SK-N-SH (cell line): ENCODE results near the gene SEH1L. TPM values are rescaled to one million over a fixed set of nuclear protein-coding genes. Genes with fewer than 3 reads are reported as not detected.

ENCODE experiments used
- CTCF ChIA-PET: fragments of 300-600, 350-600 bp; formaldehyde crosslinking; extraction: SDS; loops from one replicate; lab custom pipeline; 2021; lab: Yijun Ruan, JAX
- POLR2A ChIA-PET: fragments of 350-600 bp; sonication (Branson Sonifier 250); formaldehyde crosslinking; extraction: SDS; loops from one replicate; lab custom pipeline; 2020; ENCODE audit warnings: antibody characterized with exemption, inconsistent platforms; lab: Yijun Ruan, JAX
- DNase-seq: peaks from one replicate; pipeline ENCODE4 v3.0.0; 2012
- H2AFZ ChIP-seq: fragments of 200-600 bp; sonication (generic); 2 replicates; pipeline ENCODE4 v1.8.1; 2016; ENCODE audit warnings: antibody characterized with exemption, mild to moderate bottlenecking, low read depth
- H3F3A ChIP-seq: fragments of 200-600 bp; sonication (generic); replicated peaks from 2 replicates; pipeline ENCODE3; 2016; ENCODE audit warnings: antibody characterized with exemption, mild to moderate bottlenecking; ENCODE audit not compliant: insufficient read depth
- H3K27ac ChIP-seq, 2 experiments: fragments of 200-500 bp in 1 of 2; fragments of 200-600 bp in 1 of 2; sonication (Bioruptor generic) in 1 of 2; sonication (generic), shearing (Covaris generic) in 1 of 2; 2 replicates each; pipeline versions ENCODE4 v1.5.1 to v1.6.1; 2014 to 2016; ENCODE audit warnings: low read depth in 2 of 2, inconsistent platforms in 1 of 2, low read length in 1 of 2, mild to moderate bottlenecking in 1 of 2, mixed read lengths in 1 of 2
- H3K27me3 ChIP-seq: fragments of 200-600 bp; sonication (generic), shearing (Covaris generic); 2 replicates; pipeline ENCODE4 v1.6.1; 2016; ENCODE audit warnings: mixed run types; ENCODE audit not compliant: insufficient read depth
- H3K36me3 ChIP-seq, 2 experiments: fragments of 200-500 bp in 1 of 2; fragments of 200-600 bp in 1 of 2; sonication (Bioruptor generic) in 1 of 2; sonication (generic) in 1 of 2; replicated peaks in 1 of 2; 2 replicates each; pipeline versions ENCODE3 to v1.5.1; 2014 to 2016; ENCODE audit warnings: low read length in 1 of 2, mild to moderate bottlenecking in 1 of 2; ENCODE audit not compliant: insufficient read depth in 2 of 2, control insufficient read depth in 1 of 2
- H3K4me1 ChIP-seq, 2 experiments: fragments of 200-500 bp in 1 of 2; fragments of 200-600 bp in 1 of 2; sonication (Bioruptor generic) in 1 of 2; sonication (generic), shearing (Covaris generic) in 1 of 2; 2 replicates each; pipeline versions ENCODE4 v1.5.1 to v1.6.1; 2014 to 2016; ENCODE audit warnings: low read depth in 1 of 2, low read length in 1 of 2, mixed run types in 1 of 2; ENCODE audit not compliant: insufficient read depth in 2 of 2, control insufficient read depth in 1 of 2
- H3K4me2 ChIP-seq: fragments of 200-600 bp; sonication (generic), shearing (Covaris generic); 2 replicates; pipeline ENCODE4 v1.6.1; 2017; ENCODE audit warnings: mixed run types
- H3K4me3 ChIP-seq, 2 experiments: fragments of 200-500 bp in 1 of 2; fragments of 200-600 bp in 1 of 2; sonication (Bioruptor generic) in 1 of 2; sonication (generic), shearing (Covaris generic) in 1 of 2; 2 replicates each; pipeline versions ENCODE4 v1.5.1 to v1.8.1; 2014 to 2016; ENCODE audit warnings: low read depth in 2 of 2, inconsistent platforms in 1 of 2, low read length in 1 of 2, mild to moderate bottlenecking in 1 of 2, mixed read lengths in 1 of 2, moderate library complexity in 1 of 2
- H3K79me2 ChIP-seq: fragments of 200-600 bp; sonication (generic); 2 replicates; pipeline ENCODE4 v1.8.1; 2017; ENCODE audit warnings: mild to moderate bottlenecking; ENCODE audit not compliant: insufficient read depth
- H3K9ac ChIP-seq: fragments of 200-600 bp; sonication (generic); 2 replicates; pipeline ENCODE4 v1.6.1; 2017; ENCODE audit warnings: mixed run types
- H3K9me2 ChIP-seq: fragments of 200-600 bp; sonication (generic); 2 replicates; pipeline ENCODE4 v1.6.1; 2017; ENCODE audit warnings: mixed run types
- H3K9me3 ChIP-seq: fragments of 200-600 bp; sonication (generic); 2 replicates; pipeline ENCODE4 v1.6.1; 2017; ENCODE audit warnings: mixed run types, mild to moderate bottlenecking, moderate library complexity
- H4K20me1 ChIP-seq: fragments of 200-600 bp; sonication (generic); 2 replicates; pipeline ENCODE4 v1.6.1; 2017; ENCODE audit warnings: mild to moderate bottlenecking, mixed run types; ENCODE audit not compliant: insufficient read depth
- CHD2 ChIP-seq: fragments of 150-350 bp; IDR thresholded peaks from 2 replicates; pipeline ENCODE4 v1.6.1; 2018; ENCODE audit warnings: low read length; ENCODE audit not compliant: partially characterized antibody
- CTCF ChIP-seq: fragments of 200-600 bp; sonication (generic); IDR thresholded peaks from 2 replicates; pipeline ENCODE4 v1.6.1; 2017; ENCODE audit warnings: antibody characterized with exemption, mild to moderate bottlenecking, moderate library complexity
- ELF1 ChIP-seq: IDR thresholded peaks from 2 replicates; pipeline ENCODE4 v1.4.0; 2012
- EZH2phosphoT487 ChIP-seq: fragments of 200-600 bp; sonication (generic); IDR thresholded peaks from 2 replicates; pipeline ENCODE4 v1.6.1; 2017; ENCODE audit warnings: low read depth, mixed run types, mild to moderate bottlenecking, antibody characterized with exemption, moderate library complexity, borderline replicate concordance
- FOSL2 ChIP-seq: IDR thresholded peaks from 2 replicates; pipeline ENCODE4 v1.4.0; 2012; ENCODE audit warnings: low read depth, mild to moderate bottlenecking, moderate library complexity, borderline replicate concordance
- FOXJ3 ChIP-seq: sonication (generic); formaldehyde crosslinking; IDR thresholded peaks from 2 replicates; pipeline ENCODE4 v1.5.1; 2020; ENCODE audit warnings: mild to moderate bottlenecking, missing genetic modification reagents
- GABPA ChIP-seq: IDR thresholded peaks from 2 replicates; pipeline ENCODE4 v1.4.0; 2012; ENCODE audit warnings: low read depth, mild to moderate bottlenecking
- GATA2 ChIP-seq: sonication (generic); formaldehyde crosslinking; IDR thresholded peaks from 2 replicates; pipeline ENCODE4 v1.5.0; 2020; ENCODE audit warnings: mild to moderate bottlenecking, missing genetic modification reagents
- JUND ChIP-seq: IDR thresholded peaks from 2 replicates; pipeline ENCODE4 v1.4.0; 2012
- MEF2A ChIP-seq: IDR thresholded peaks from 2 replicates; pipeline ENCODE4 v1.4.0; 2012; ENCODE audit warnings: low read depth, borderline replicate concordance
- MXI1 ChIP-seq: IDR thresholded peaks from 2 replicates; pipeline ENCODE4 v1.6.1; 2012; ENCODE audit warnings: mild to moderate bottlenecking, low read depth, low read length, improper control_type of control experiment
- NFIC ChIP-seq: IDR thresholded peaks from 2 replicates; pipeline ENCODE4 v1.4.0; 2012; ENCODE audit warnings: borderline replicate concordance
- NRF1 ChIP-seq: IDR thresholded peaks from 2 replicates; pipeline ENCODE4 v1.6.1; 2012; ENCODE audit warnings: low read depth, mild to moderate bottlenecking, low read length
- PBX3 ChIP-seq: IDR thresholded peaks from 2 replicates; pipeline ENCODE4; 2012
- RAD21 ChIP-seq: IDR thresholded peaks from 2 replicates; pipeline ENCODE4 v1.6.1; 2012; ENCODE audit warnings: mild to moderate bottlenecking, low read length
- SMC3 ChIP-seq: IDR thresholded peaks from 2 replicates; pipeline ENCODE4 v1.6.1; 2012; ENCODE audit warnings: low read depth, low read length, improper control_type of control experiment
- TAF1 ChIP-seq: IDR thresholded peaks from 2 replicates; pipeline ENCODE4 v1.6.1; 2012; ENCODE audit warnings: low read depth, mild to moderate bottlenecking, low read length, moderate library complexity, borderline replicate concordance
- TEAD4 ChIP-seq: IDR thresholded peaks from 2 replicates; pipeline ENCODE4 v1.4.0; 2012; ENCODE audit warnings: mild to moderate bottlenecking, borderline replicate concordance; ENCODE audit not compliant: insufficient read depth
- USF1 ChIP-seq: IDR thresholded peaks from 2 replicates; pipeline ENCODE4 v1.4.0; 2012; ENCODE audit warnings: low read depth, borderline replicate concordance
- USF2 ChIP-seq: fragments of 150-350 bp; IDR thresholded peaks from 2 replicates; pipeline ENCODE4 v1.6.1; 2017; ENCODE audit warnings: antibody characterized with exemption, low read length, low read depth, borderline replicate concordance
- YY1 ChIP-seq: IDR thresholded peaks from 2 replicates; pipeline ENCODE4 v1.4.0; 2012; ENCODE audit warnings: low read depth, mild to moderate bottlenecking
- WGBS: methylation state at CpG from one replicate; pipeline ENCODE4 v1.1.6; 2017; ENCODE audit warnings: low lambda C conversion rate; 5-methylcytosine and 5-hydroxymethylcytosine counted together
- polyA plus RNA-seq, 3 experiments: library from polyadenylated mRNA; depleted of rRNA; stranded (reverse); fragments of >200 nt; gene quantifications; 2 replicates each; pipeline ENCODE4 v1.2.3, GENCODE V29; 2012

Gene SEH1L
- polyA plus RNA-seq, 1 of the 3 experiments (the other 2 are of a cell fraction) = 29.8 TPM

- TF ChIP-seq RAD21 = no peak
- no peak for TF ChIP-seq GABPA
- TF ChIP-seq GATA2 (CRISPR knock-in tag) = no peak
- TF ChIP-seq SMC3 = no peak
- TF ChIP-seq EZH2phosphoT487 = no peak
- no peak for TF ChIP-seq PBX3
- no peak for TF ChIP-seq MXI1
- TF ChIP-seq FOSL2 = no peak
- TF ChIP-seq YY1 = no peak
- TF ChIP-seq CTCF = no peak
- no peak for TF ChIP-seq NFIC
- Histone ChIP-seq H3K36me3 (no peaks in the 10 kb centered on the region), H3K27ac (no peak overlapping the region), H3K4me3 (no peak overlapping the region), H3K9ac (no peak overlapping the region), H3K4me1 (peaks cover 0 to 7% of the 10 kb centered on the region in 2 experiments; a peak in 2 of 4 replicates), H3K9me2 (no peaks in the 10 kb centered on the region), H3K79me2 (no peaks in the 10 kb centered on the region), H3F3A (peaks cover 13% of the 10 kb centered on the region), H2AFZ (0 out of 2 replicates have a peak overlapping the region, but pooled peaks have one; percentile 2), H3K27me3 (no peaks in the 10 kb centered on the region), H3K4me2 (no peak overlapping the region), H4K20me1 (peaks cover 6% of the 10 kb centered on the region; the same call in 1 of the 2 replicates), H3K9me3 (0 out of 2 replicates have a peak, but pooled peaks cover 4% of the 10 kb centered on the region)
- ChIA-PET POLR2A (no interaction called here), CTCF (interaction anchor here (1.3 to 2.1 kb wide), 2 partner anchors 25 to 165 kb away, joined by 4 to 6 read pairs; no protein-coding TSS in a partner anchor)
- no peak for DNase-seq
- 73% methylated on average over 4 of the region's 4 CpGs for WGBS
Observed at GRCh38 chr18:12908706-12909105, 39.1 kb upstream of the SEH1L start.

GRCh38 chr18:12911025-12911928 lies 36.5 kb upstream of the SEH1L start:
- WGBS = 92% methylated on average over 32 of the region's 75 CpGs
- Histone ChIP-seq H3K9me3 (0 out of 2 replicates have a peak, but pooled peaks cover 9% of the 10 kb centered on the region), H3K27ac (no peak overlapping the region), H2AFZ (no peak overlapping the region), H3K27me3 (no peaks in the 10 kb centered on the region), H3F3A (peaks cover 13% of the 10 kb centered on the region), H3K4me3 (no peak overlapping the region), H3K79me2 (no peaks in the 10 kb centered on the region), H4K20me1 (peaks cover 6% of the 10 kb centered on the region; the same call in 1 of the 2 replicates), H3K4me2 (no peak overlapping the region), H3K36me3 (no peaks in the 10 kb centered on the region), H3K9me2 (no peaks in the 10 kb centered on the region), H3K9ac (no peak overlapping the region), H3K4me1 (peaks cover 0 to 7% of the 10 kb centered on the region in 2 experiments; a peak in 1 of 4 replicates)
- CTCF ChIA-PET = interaction anchor here (1.6 kb wide), 1 partner anchor 23 kb away, joined by 4 read pairs; no protein-coding TSS in a partner anchor
- TF ChIP-seq CHD2 (no peak), USF1 (no peak), GABPA (no peak), TEAD4 (no peak), TAF1 (no peak), FOXJ3 (no peak), ELF1 (no peak), SMC3 (no peak), USF2 (no peak), MEF2A (no peak), JUND (no peak), NRF1 (no peak)
- POLR2A ChIA-PET = no interaction called here
- no peak for DNase-seq
